H1 (cell line): ENCODE data around the gene ARHGEF3. TPM values are rescaled to one million over a fixed set of nuclear protein-coding genes. Genes with fewer than 3 reads are reported as not detected.
A peak's percentile ranks its signal among the peaks of the same experiment; 100 is the strongest.

Experiments used
- CTCF ChIA-PET: fragments of 300-600 bp; sonication (Branson Sonifier 250); formaldehyde crosslinking; loops from one replicate; lab custom pipeline; 2021; ENCODE audit not compliant: partially characterized antibody; lab: Charles Lee
- POLR2A ChIA-PET: fragments of 300-600 bp; sonication (Branson Sonifier 250); formaldehyde crosslinking; loops from one replicate; lab custom pipeline; 2021; ENCODE audit warnings: inconsistent platforms; ENCODE audit not compliant: partially characterized antibody; lab: Charles Lee
- DNase-seq, 2 experiments: peaks; one replicate each; pipeline versions ENCODE4 v3.0.0 to v3.0.0-alpha.2; 2010 to 2022; ENCODE audit warnings: low spot score in 2 of 2, low read depth in 1 of 2, mixed read lengths in 1 of 2
- FAIRE-seq: peaks from 2 replicates; lab custom pipeline; 2011; peaks lifted over from hg19 to GRCh38; lab: Jason Lieb, UNC
- H2AFZ ChIP-seq: 2 replicates; pipeline ENCODE4 v1.8.1; 2012; ENCODE audit warnings: low read length, inconsistent platforms
- H2AK5ac ChIP-seq: 2 replicates; pipeline ENCODE4 v1.6.1; 2013; ENCODE audit warnings: low read depth, low read length
- H2BK120ac ChIP-seq: replicated peaks from 2 replicates; pipeline ENCODE3; 2013; ENCODE audit warnings: low read depth, low read length, inconsistent platforms
- H2BK12ac ChIP-seq: 2 replicates; pipeline ENCODE4 v1.6.1; 2013; ENCODE audit warnings: low read depth, low read length
- H2BK15ac ChIP-seq: 2 replicates; pipeline ENCODE4 v1.6.1; 2013; ENCODE audit warnings: low read length
- H2BK20ac ChIP-seq: 2 replicates; pipeline ENCODE4 v1.6.1; 2013; ENCODE audit warnings: low read length
- H2BK5ac ChIP-seq: 2 replicates; pipeline ENCODE4 v1.6.1; 2013; ENCODE audit warnings: low read depth, low read length
- H3K14ac ChIP-seq: 2 replicates; pipeline ENCODE4 v1.6.1; 2013; ENCODE audit warnings: inconsistent platforms; ENCODE audit not compliant: insufficient read length
- H3K18ac ChIP-seq: 2 replicates; pipeline ENCODE4 v1.6.1; 2013; ENCODE audit warnings: low read length; ENCODE audit errors: extremely low read depth
- H3K23ac ChIP-seq: 2 replicates; pipeline ENCODE4 v1.6.1; 2013; ENCODE audit warnings: inconsistent platforms; ENCODE audit not compliant: insufficient read length
- H3K23me2 ChIP-seq: 2 replicates; pipeline ENCODE4 v1.6.1; 2013; ENCODE audit warnings: low read depth, low read length
- H3K27ac ChIP-seq: 2 replicates; pipeline ENCODE4 v1.6.1; 2011; ENCODE audit warnings: low read depth, low read length, inconsistent platforms
- H3K27me3 ChIP-seq, 4 experiments: replicated peaks in 1 of 4; 1 replicate in 1 of 4; 2 replicates in 3 of 4; pipeline versions ENCODE4 v1.6.1 to v1.8.1; 2011 to 2013; ENCODE audit warnings: low read length in 3 of 4, mild to moderate bottlenecking in 3 of 4, inconsistent platforms in 2 of 4, mixed read lengths in 2 of 4, moderate library complexity in 1 of 4; ENCODE audit not compliant: control insufficient read depth in 3 of 4, insufficient read depth in 3 of 4; ENCODE audit errors: extremely low read depth in 1 of 4
- H3K36me3 ChIP-seq, 4 experiments: 2 replicates each; pipeline versions ENCODE4 v1.6.1 to v1.8.1; 2011 to 2013; ENCODE audit warnings: mild to moderate bottlenecking in 4 of 4, low read length in 3 of 4, moderate library complexity in 2 of 4, control low read depth in 1 of 4, inconsistent platforms in 1 of 4; ENCODE audit not compliant: insufficient read depth in 4 of 4, control insufficient read depth in 2 of 4
- H3K4ac ChIP-seq: replicated peaks from 2 replicates; pipeline ENCODE3; 2013; ENCODE audit warnings: low read length, low read depth, mixed read lengths, inconsistent platforms; ENCODE audit not compliant: insufficient read length
- H3K4me1 ChIP-seq, 4 experiments: replicated peaks in 1 of 4; 1 replicate in 1 of 4; 2 replicates in 3 of 4; pipeline versions ENCODE4 v1.6.1 to v1.8.1; 2011 to 2013; ENCODE audit warnings: low read length in 3 of 4, inconsistent platforms in 2 of 4, mixed read lengths in 1 of 4; ENCODE audit not compliant: insufficient read depth in 4 of 4, control insufficient read depth in 3 of 4
- H3K4me2 ChIP-seq, 2 experiments: 2 replicates each; pipeline versions ENCODE4 v1.6.1 to v1.8.1; 2011 to 2013; ENCODE audit warnings: low read depth in 2 of 2, low read length in 2 of 2, control low read depth in 1 of 2, inconsistent platforms in 1 of 2, mild to moderate bottlenecking in 1 of 2; ENCODE audit not compliant: insufficient read depth in 1 of 2
- H3K4me3 ChIP-seq, 4 experiments: fragments of 200-600, 300-600 bp in 1 of 4; sonication (generic), shearing (Covaris generic), sonication (Bioruptor Twin) in 1 of 4; 2 replicates each; pipeline versions ENCODE4 v1.5.1 to v1.8.1; 2011 to 2016; ENCODE audit warnings: low read length in 4 of 4, low read depth in 3 of 4, control low read depth in 2 of 4, inconsistent platforms in 2 of 4, mild to moderate bottlenecking in 2 of 4, mixed read lengths in 1 of 4, moderate library complexity in 1 of 4; ENCODE audit not compliant: insufficient read depth in 2 of 4; ENCODE audit errors: extremely low read depth in 1 of 4
- H3K56ac ChIP-seq: replicated peaks from 2 replicates; pipeline ENCODE3; 2013; ENCODE audit warnings: low read depth, mild to moderate bottlenecking, mixed read lengths, low read length, inconsistent platforms; ENCODE audit not compliant: insufficient read length
- H3K79me1 ChIP-seq: 2 replicates; pipeline ENCODE4 v1.6.1; 2013; ENCODE audit warnings: low read depth, low read length, control low read depth
- H3K79me2 ChIP-seq, 2 experiments: 2 replicates each; pipeline versions ENCODE4 v1.6.1 to v1.8.1; 2012 to 2013; ENCODE audit warnings: low read length in 2 of 2, mild to moderate bottlenecking in 2 of 2, inconsistent platforms in 1 of 2; ENCODE audit not compliant: insufficient read depth in 2 of 2, control insufficient read depth in 1 of 2
- H3K9ac ChIP-seq, 4 experiments: replicated peaks in 1 of 4; 1 replicate in 1 of 4; 2 replicates in 3 of 4; pipeline versions ENCODE4 v1.6.1 to v1.8.1; 2011 to 2013; ENCODE audit warnings: low read depth in 3 of 4, low read length in 3 of 4, control low read depth in 2 of 4, mild to moderate bottlenecking in 2 of 4, moderate library complexity in 2 of 4, inconsistent platforms in 1 of 4; ENCODE audit errors: extremely low read depth in 1 of 4
- H3K9me3 ChIP-seq, 2 experiments: 2 replicates each; pipeline versions ENCODE4 v1.6.1 to v1.8.1; 2012 to 2013; ENCODE audit warnings: mild to moderate bottlenecking in 2 of 2, moderate library complexity in 2 of 2, control low read depth in 1 of 2, inconsistent platforms in 1 of 2, low read depth in 1 of 2, low read length in 1 of 2, mixed read lengths in 1 of 2; ENCODE audit not compliant: insufficient read depth in 2 of 2
- H4K20me1 ChIP-seq, 2 experiments: replicated peaks in 1 of 2; 2 replicates each; pipeline versions ENCODE3 to v1.8.1; 2011 to 2013; ENCODE audit warnings: inconsistent platforms in 2 of 2, low read length in 2 of 2, mild to moderate bottlenecking in 1 of 2; ENCODE audit not compliant: insufficient read depth in 2 of 2, control insufficient read depth in 1 of 2
- H4K5ac ChIP-seq: 2 replicates; pipeline ENCODE4 v1.6.1; 2013; ENCODE audit warnings: low read length, low read depth, mixed read lengths, inconsistent platforms; ENCODE audit not compliant: insufficient read length
- H4K8ac ChIP-seq: 2 replicates; pipeline ENCODE4 v1.8.0; 2013; ENCODE audit warnings: mild to moderate bottlenecking, moderate library complexity, low read length, inconsistent platforms; ENCODE audit not compliant: insufficient read depth; ENCODE audit errors: extremely low read depth
- H4K91ac ChIP-seq: replicated peaks from 2 replicates; pipeline ENCODE3; 2013; ENCODE audit warnings: low read length, mixed read lengths, inconsistent platforms; ENCODE audit not compliant: insufficient read length
- TBP ChIP-seq: IDR thresholded peaks from 2 replicates; pipeline ENCODE4 v1.6.1; 2011; ENCODE audit warnings: low read depth, low read length, improper control_type of control experiment
- WGBS, 2 experiments: shearing (Covaris generic) in 1 of 2; methylation state at CpG; one replicate each; pipeline versions ENCODE4 v1.1.6 to v1.1.7; 2013 to 2015; ENCODE audit warnings: low lambda C conversion rate in 2 of 2, mixed read lengths in 2 of 2, inconsistent platforms in 1 of 2, low coverage in 1 of 2, missing lambda C conversion rate in 1 of 2; ENCODE audit not compliant: insufficient replicate concordance in 2 of 2, insufficient coverage in 1 of 2, insufficient read length in 1 of 2; ENCODE audit errors: extremely low coverage in 1 of 2, missing lambda C conversion rate in 1 of 2; 5-methylcytosine and 5-hydroxymethylcytosine counted together
- polyA plus RNA-seq, 7 experiments: library from polyadenylated mRNA; depleted of rRNA in 3 of 7; stranded (reverse) in 5 of 7; unstranded in 2 of 7; fragments of >200 nt in 5 of 7; fragments of 200-250 nt in 2 of 7; gene quantifications; 1 replicate in 5 of 7; 2 replicates in 1 of 7; 4 replicates in 1 of 7; pipeline versions ENCODE4 v1.2.1 to v1.2.3, GENCODE V29; 2011 to 2013; ENCODE audit warnings: missing spikeins in 2 of 7, mixed read lengths in 2 of 7
- total RNA-seq: library from RNA; stranded (reverse); fragmentation: NEBNext Ultra II Directional; extraction: Animal tissue kit (Norgen Biotek cat#: 25700); gene quantifications from 2 replicates; pipeline ENCODE4 v1.2.1, GENCODE V29; 2021

Gene ARHGEF3
- total and polyA plus RNA-seq, 2 of the 8 experiments (the other 6 are each of a cell fraction or from before 2014, with no cell fraction given): 2.8 to 6.0 TPM

DNA sequence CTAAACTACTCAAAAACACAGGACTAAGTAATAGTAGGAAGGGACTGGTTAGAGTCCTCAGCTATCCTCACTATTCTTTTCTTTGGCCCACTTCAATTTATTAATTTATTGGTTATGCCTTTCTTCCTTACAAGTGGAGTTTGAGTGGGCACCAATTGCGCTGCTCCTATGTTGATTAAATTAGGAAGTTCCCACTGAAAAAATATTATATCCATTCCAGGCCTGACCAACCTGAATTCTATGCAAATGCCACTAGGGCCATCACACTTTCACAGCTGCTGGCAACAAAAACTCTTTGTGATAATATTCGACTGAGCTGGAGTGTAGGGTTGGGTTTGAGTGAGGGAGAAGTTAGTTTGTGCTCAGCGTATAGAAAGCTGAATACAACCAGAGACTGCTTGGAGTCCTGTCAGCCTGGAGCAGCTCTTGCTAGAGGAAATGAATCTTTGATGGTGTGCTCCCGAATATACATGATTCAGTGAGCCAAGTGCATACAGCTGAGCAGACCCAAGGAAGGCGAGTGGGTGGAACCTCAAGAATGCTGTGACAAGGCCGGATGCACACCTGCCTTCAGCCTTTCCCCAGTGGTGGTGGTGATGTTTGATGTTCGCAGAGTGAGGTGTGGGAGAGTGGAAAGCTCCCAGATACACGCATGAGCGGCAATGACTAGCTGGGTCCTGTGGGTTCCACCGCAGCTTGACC lies 1.5 kb downstream of the ARHGEF3 start:
- no peak overlapping the region for H3K56ac ChIP-seq
- no peak overlapping the region for H2BK15ac ChIP-seq
- no peak overlapping the region for H2BK20ac ChIP-seq
- no peak overlapping the region for H2AFZ ChIP-seq
- no peak overlapping the region for H4K5ac ChIP-seq
- no peak overlapping the region for H3K18ac ChIP-seq
- no peak for FAIRE-seq
- no peak overlapping the region for H3K4ac ChIP-seq
- H3K23me2 ChIP-seq: peaks cover 7% of the 10 kb centered on the region
- H3K27me3 ChIP-seq: peaks cover 0 to 11% (median 7%) of the 10 kb centered on the region in 4 experiments; a peak in 3 of 7 replicates
- H3K79me2 ChIP-seq: no peaks in the 10 kb centered on the region
- no peak overlapping the region for H2BK12ac ChIP-seq
- H4K91ac ChIP-seq: no peak overlapping the region
- no peak overlapping the region for H3K4me3 ChIP-seq
- CTCF ChIA-PET: interaction anchor here (0.6 to 9.8 kb wide), 51 partner anchors 11 to 1960 kb away, joined by 3 to 92 read pairs (median 4); no protein-coding TSS in a partner anchor
- no peak overlapping the region for H2BK120ac ChIP-seq
- no peak overlapping the region for H2BK5ac ChIP-seq
- DNase-seq: no peak
- no peak overlapping the region for H3K27ac ChIP-seq
- H3K14ac ChIP-seq: no peak overlapping the region
- H3K4me2 ChIP-seq: peak overlapping the region in 1 of 2 experiments; percentile 94; a peak in 1 of 4 replicates
- no peak overlapping the region for H4K8ac ChIP-seq
- 83% methylated on average over 10 of the region's 10 CpGs; no CpG with 5 or more reads in 1 of the 2 experiments for WGBS, 2 experiments
- no peaks in the 10 kb centered on the region for H3K36me3 ChIP-seq
- no peak overlapping the region for H2AK5ac ChIP-seq
- TF ChIP-seq TBP: no peak
- no peak overlapping the region for H3K9ac ChIP-seq
- H4K20me1 ChIP-seq: peaks cover 0 to 4% of the 10 kb centered on the region in 2 experiments
- H3K4me1 ChIP-seq: peaks cover 0 to 9% (median 3%) of the 10 kb centered on the region in 4 experiments; a peak in 4 of 7 replicates
- POLR2A ChIA-PET: interaction anchor here (1.9 to 2.1 kb wide), 2 partner anchors 117 to 187 kb away, joined by 4 to 8 read pairs; partner anchors contain the start of gene TASOR
- H3K23ac ChIP-seq: no peak overlapping the region
- no peaks in the 10 kb centered on the region for H3K79me1 ChIP-seq
- H3K9me3 ChIP-seq: no peaks in the 10 kb centered on the region
